Calu3 (cell line): ENCODE data around the gene DISP3. TPM values are rescaled to one million over a fixed set of nuclear protein-coding genes. Genes with fewer than 3 reads are reported as not detected.

ENCODE experiments used
- BruUV-seq: library from RNA; stranded (reverse); fragments of 400-500 nt; replicated peaks from 2 replicates; lab custom pipeline; 2021; lab: Mats Ljungman, UMichigan
- CTCF ChIA-PET: fragments of 300-600 bp; sonication (Branson Sonifier 250); formaldehyde crosslinking; loops from one replicate; lab custom pipeline; 2022; ENCODE audit warnings: antibody characterized with exemption; lab: Charles Lee
- DNase-seq: peaks from one replicate; pipeline ENCODE4 v3.0.0; 2022
- H3K27ac Mint-ChIP-seq: one replicate; pipeline ENCODE4 v1.8.0; 2022; ENCODE audit warnings: mixed read lengths; ENCODE audit not compliant: unreplicated experiment
- H3K27me3 Mint-ChIP-seq: one replicate; pipeline ENCODE4 v1.8.0; 2022; ENCODE audit warnings: mixed read lengths; ENCODE audit not compliant: unreplicated experiment
- H3K36me3 Mint-ChIP-seq: one replicate; pipeline ENCODE4 v1.8.0; 2022; ENCODE audit warnings: mild to moderate bottlenecking, moderate library complexity, mixed read lengths; ENCODE audit not compliant: insufficient read depth, unreplicated experiment
- H3K4me1 Mint-ChIP-seq: one replicate; pipeline ENCODE4 v1.8.0; 2022; ENCODE audit warnings: mild to moderate bottlenecking, low read depth, mixed read lengths; ENCODE audit not compliant: unreplicated experiment
- H3K4me3 Mint-ChIP-seq: one replicate; pipeline ENCODE4 v1.8.0; 2022; ENCODE audit warnings: mild to moderate bottlenecking, low read depth, moderate library complexity, mixed read lengths; ENCODE audit not compliant: unreplicated experiment
- H3K9me3 Mint-ChIP-seq: one replicate; pipeline ENCODE4 v1.8.0; 2022; ENCODE audit warnings: low read depth, mixed read lengths; ENCODE audit not compliant: unreplicated experiment
- intact Hi-C: fragments of 100-400 bp; cut with micrococcal nuclease; formaldehyde crosslinking; loops from one replicate; pipeline ENCODE4 v1.10.0; 2022; ENCODE audit not compliant: unreplicated experiment
- total RNA-seq: library from RNA; stranded (reverse); gene quantifications from 2 replicates; pipeline ENCODE4 v1.2.3, GENCODE V29; 2022
- TF ChIP-seq, protein P1 (sequence below): fragments of 200-600 bp; IDR thresholded peaks from one replicate; pipeline ENCODE4 v1.8.0; 2022; ENCODE audit warnings: antibody characterized with exemption; ENCODE audit not compliant: unreplicated experiment

The DISP3 gene
- total RNA-seq, 1 experiment from 2014 or later, result 1.3 TPM

DNA sequence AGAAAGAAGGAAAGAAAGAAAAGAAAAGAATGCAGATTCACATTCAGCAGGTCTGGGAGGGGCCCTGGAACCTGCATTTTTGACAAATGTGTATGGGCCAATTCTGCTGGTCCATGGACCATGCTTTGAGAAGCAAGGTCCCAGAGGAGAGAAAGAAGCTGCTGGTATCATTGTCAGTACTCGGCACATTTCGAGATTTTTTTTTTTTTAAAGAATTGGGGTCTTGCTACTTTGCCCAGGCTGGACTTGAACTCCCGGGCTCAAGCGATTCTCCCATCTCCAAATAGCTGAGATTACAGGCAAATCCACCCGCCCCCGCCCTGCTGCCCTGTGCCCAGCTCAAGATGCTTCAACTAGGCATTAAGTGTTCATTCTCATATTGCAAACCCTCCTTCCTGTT is 13.6 kb upstream of the DISP3 start:
- no TSS peak for BruUV-seq
- Mint-ChIP-seq H3K36me3 (no peaks in the 10 kb centered on the region), H3K4me3 (no peak overlapping the region), H3K9me3 (no peaks in the 10 kb centered on the region), H3K27ac (no peak overlapping the region), H3K4me1 (no peaks in the 10 kb centered on the region), H3K27me3 (peaks cover 90% of the 10 kb centered on the region)
- CTCF ChIA-PET, result no interaction called here
- intact Hi-C loops, result no loop called here
- no peak for DNase-seq
- TF ChIP-seq, protein P1, sequence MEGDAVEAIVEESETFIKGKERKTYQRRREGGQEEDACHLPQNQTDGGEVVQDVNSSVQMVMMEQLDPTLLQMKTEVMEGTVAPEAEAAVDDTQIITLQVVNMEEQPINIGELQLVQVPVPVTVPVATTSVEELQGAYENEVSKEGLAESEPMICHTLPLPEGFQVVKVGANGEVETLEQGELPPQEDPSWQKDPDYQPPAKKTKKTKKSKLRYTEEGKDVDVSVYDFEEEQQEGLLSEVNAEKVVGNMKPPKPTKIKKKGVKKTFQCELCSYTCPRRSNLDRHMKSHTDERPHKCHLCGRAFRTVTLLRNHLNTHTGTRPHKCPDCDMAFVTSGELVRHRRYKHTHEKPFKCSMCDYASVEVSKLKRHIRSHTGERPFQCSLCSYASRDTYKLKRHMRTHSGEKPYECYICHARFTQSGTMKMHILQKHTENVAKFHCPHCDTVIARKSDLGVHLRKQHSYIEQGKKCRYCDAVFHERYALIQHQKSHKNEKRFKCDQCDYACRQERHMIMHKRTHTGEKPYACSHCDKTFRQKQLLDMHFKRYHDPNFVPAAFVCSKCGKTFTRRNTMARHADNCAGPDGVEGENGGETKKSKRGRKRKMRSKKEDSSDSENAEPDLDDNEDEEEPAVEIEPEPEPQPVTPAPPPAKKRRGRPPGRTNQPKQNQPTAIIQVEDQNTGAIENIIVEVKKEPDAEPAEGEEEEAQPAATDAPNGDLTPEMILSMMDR, result no peak

DNA sequence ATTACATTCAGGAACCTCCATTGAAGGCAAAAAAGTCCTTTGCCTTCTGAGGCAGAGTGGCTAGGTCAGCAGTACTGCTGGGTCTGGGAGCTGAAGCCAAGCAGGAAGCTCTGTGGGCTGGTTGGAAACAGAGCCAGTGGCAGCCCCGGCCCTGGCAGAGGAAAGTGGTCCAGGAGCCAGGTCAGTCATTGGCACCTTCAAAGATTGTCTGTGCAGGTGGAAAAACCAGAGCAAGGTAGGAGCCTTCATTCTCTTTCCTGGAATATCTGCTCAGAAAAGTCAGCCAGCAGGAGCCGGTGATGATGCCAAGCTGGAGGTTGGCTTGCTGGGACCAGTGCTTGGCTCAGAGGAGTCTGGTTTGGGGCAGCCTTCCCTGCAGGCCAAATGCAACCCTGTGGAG is 12.5 kb upstream of the DISP3 start:
- intact Hi-C loops, result no loop called here
- no peak for DNase-seq
- no peaks in the 10 kb centered on the region for H3K36me3 Mint-ChIP-seq
- H3K27ac Mint-ChIP-seq, result no peak overlapping the region
- BruUV-seq, result no TSS peak
- H3K4me3 Mint-ChIP-seq, result no peak overlapping the region
- H3K9me3 Mint-ChIP-seq, result no peaks in the 10 kb centered on the region
- peaks cover 90% of the 10 kb centered on the region for H3K27me3 Mint-ChIP-seq
- CTCF ChIA-PET, result interaction anchor here (0.7 kb wide), 1 partner anchor 49 kb away, joined by 3 read pairs; no protein-coding TSS in a partner anchor
- TF ChIP-seq, protein P1, result no peak
- H3K4me1 Mint-ChIP-seq, result no peaks in the 10 kb centered on the region

DNA sequence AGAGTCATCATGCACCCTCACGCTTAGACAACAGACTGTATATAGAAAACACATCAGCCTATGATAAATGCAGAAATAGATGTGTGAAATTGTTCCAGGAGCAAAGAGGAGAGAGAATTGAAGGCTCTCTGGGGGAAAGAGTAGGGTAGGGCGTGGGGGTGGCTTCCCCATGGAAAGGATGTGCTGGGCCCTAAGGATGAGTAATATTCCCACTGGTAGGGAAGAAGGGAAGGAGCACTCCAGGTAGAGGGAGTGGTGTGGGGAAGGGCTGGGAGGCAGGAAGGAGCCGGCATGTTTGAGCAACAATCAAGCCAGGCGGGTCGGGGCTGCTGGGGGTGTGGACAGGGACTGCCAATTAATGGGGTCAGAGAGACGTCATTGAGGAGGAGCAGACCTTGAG is 10.1 kb upstream of the DISP3 start:
- H3K27ac Mint-ChIP-seq, result no peak overlapping the region
- H3K4me3 Mint-ChIP-seq, result no peak overlapping the region
- H3K4me1 Mint-ChIP-seq, result no peaks in the 10 kb centered on the region
- DNase-seq, result no peak
- H3K9me3 Mint-ChIP-seq, result no peaks in the 10 kb centered on the region
- TF ChIP-seq, protein P1, result no peak
- BruUV-seq, result no TSS peak
- peaks cover 90% of the 10 kb centered on the region for H3K27me3 Mint-ChIP-seq
- CTCF ChIA-PET, result no interaction called here
- intact Hi-C loops, result no loop called here
- no peaks in the 10 kb centered on the region for H3K36me3 Mint-ChIP-seq

DNA sequence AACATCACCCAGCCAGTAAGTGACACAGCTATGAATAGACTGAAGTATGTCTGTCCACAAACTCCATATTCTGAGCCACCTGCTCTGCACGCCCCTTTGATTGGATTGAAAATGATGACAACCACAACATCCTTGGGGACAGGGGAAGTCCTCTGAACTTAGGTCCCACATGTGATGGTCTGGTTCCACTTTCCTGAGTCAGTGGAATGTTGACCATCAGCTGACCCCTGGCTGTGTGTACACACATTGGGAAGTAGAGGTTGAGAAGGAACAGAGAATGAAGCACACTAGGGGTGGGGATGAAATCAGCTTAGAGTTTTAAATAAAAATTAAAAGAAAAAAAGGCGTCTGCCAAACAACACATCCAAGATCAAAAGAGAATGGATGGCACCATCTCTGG is 8.0 kb upstream of the DISP3 start:
- CTCF ChIA-PET, result no interaction called here
- Mint-ChIP-seq H3K9me3 (no peaks in the 10 kb centered on the region), H3K27me3 (peaks cover 90% of the 10 kb centered on the region), H3K4me1 (no peaks in the 10 kb centered on the region), H3K27ac (no peak overlapping the region), H3K36me3 (no peaks in the 10 kb centered on the region), H3K4me3 (no peak overlapping the region)
- intact Hi-C loops, result no loop called here
- no peak for DNase-seq
- TF ChIP-seq, protein P1, result no peak
- BruUV-seq, result no TSS peak
